HepG2 (cell line): Measurements from ENCODE around the gene GSTM2. TPM values are rescaled to one million over a fixed set of nuclear protein-coding genes. Genes with fewer than 3 reads are reported as not detected.
A peak's percentile ranks its signal among the peaks of the same experiment; 100 is the strongest.

Experiments
- CENPX ChIP-seq: sonication (generic); formaldehyde crosslinking; IDR thresholded peaks from 2 replicates; pipeline ENCODE4 v1.9.0; 2021; ENCODE audit warnings: mild to moderate bottlenecking, missing genetic modification reagents, moderate library complexity
- CHD2 ChIP-seq: IDR thresholded peaks from 2 replicates; pipeline ENCODE4 v1.6.1; 2011; ENCODE audit warnings: low read depth, low read length, improper control_type of control experiment
- EP300 ChIP-seq, 3 experiments: sonication (generic) in 1 of 3; formaldehyde crosslinking in 1 of 3; IDR thresholded peaks; 2 replicates each; pipeline versions ENCODE4 v1.5.1 to v1.6.1; 2011 to 2020; ENCODE audit warnings: low read depth in 2 of 3, low read length in 2 of 3, borderline replicate concordance in 1 of 3, improper control_type of control experiment in 1 of 3, mild to moderate bottlenecking in 1 of 3, missing genetic modification reagents in 1 of 3, moderate library complexity in 1 of 3
- HNRNPH1 ChIP-seq: fragments of 200-400 bp; formaldehyde crosslinking; optimal IDR thresholded peaks from 2 replicates; pipeline ENCODE3; 2017; ENCODE audit warnings: mild to moderate bottlenecking, low read depth, low read length
- HNRNPL ChIP-seq: fragments of 200-400 bp; formaldehyde crosslinking; IDR thresholded peaks from 2 replicates; pipeline ENCODE4 v1.6.1; 2017; ENCODE audit warnings: mild to moderate bottlenecking, low read depth, low read length
- ISL2 ChIP-seq: sonication (generic); formaldehyde crosslinking; IDR thresholded peaks from 2 replicates; pipeline ENCODE4 v1.5.0; 2020; ENCODE audit warnings: missing genetic modification reagents
- KDM3A ChIP-seq: IDR thresholded peaks from 2 replicates; pipeline ENCODE4 v1.6.1; 2018; ENCODE audit warnings: low read depth, missing compliant biosample characterization
- LCORL ChIP-seq, 2 experiments: fragments of 450-650 bp in 1 of 2; sonication (generic) in 1 of 2; formaldehyde crosslinking in 1 of 2; IDR thresholded peaks; 2 replicates each; pipeline versions ENCODE4 v1.5.0 to v1.6.1; 2017 to 2020; ENCODE audit warnings: antibody characterized with exemption in 1 of 2, missing genetic modification reagents in 1 of 2
- MBD4 ChIP-seq: IDR thresholded peaks from 2 replicates; pipeline ENCODE4 v1.6.1; 2012; ENCODE audit warnings: low read length, inconsistent platforms, borderline replicate concordance
- NFKB2 ChIP-seq: sonication (generic); formaldehyde crosslinking; IDR thresholded peaks from 2 replicates; pipeline ENCODE4 v1.4.0; 2020; ENCODE audit warnings: missing genetic modification reagents, borderline replicate concordance
- NR3C1 ChIP-seq: sonication (generic); formaldehyde crosslinking; IDR thresholded peaks from 2 replicates; pipeline ENCODE4 v1.4.0; 2020; ENCODE audit warnings: missing genetic modification reagents
- RAD21 ChIP-seq: fragments of 450-650 bp; formaldehyde crosslinking; IDR thresholded peaks from 2 replicates; pipeline ENCODE4 v1.5.0; 2020; ENCODE audit warnings: mild to moderate bottlenecking
- SATB2 ChIP-seq: sonication (generic); formaldehyde crosslinking; IDR thresholded peaks from 2 replicates; pipeline ENCODE4 v1.5.0; 2020; ENCODE audit warnings: missing genetic modification reagents
- SMAD1 ChIP-seq: sonication (generic); formaldehyde crosslinking; IDR thresholded peaks from 2 replicates; pipeline ENCODE4 v1.4.0; 2020; ENCODE audit warnings: missing genetic modification reagents, low read depth, mild to moderate bottlenecking, borderline replicate concordance
- SPEN ChIP-seq: sonication (generic); formaldehyde crosslinking; IDR thresholded peaks from 2 replicates; pipeline ENCODE4 v1.5.1; 2020; ENCODE audit warnings: low read depth, mild to moderate bottlenecking, missing genetic modification reagents
- U2AF2 ChIP-seq: fragments of 200-400 bp; formaldehyde crosslinking; IDR thresholded peaks from 2 replicates; pipeline ENCODE4 v1.6.1; 2017; ENCODE audit warnings: low read depth, mild to moderate bottlenecking, low read length
- ZFP90 ChIP-seq: sonication (generic); formaldehyde crosslinking; IDR thresholded peaks from 2 replicates; pipeline ENCODE4 v1.8.0; 2022; ENCODE audit warnings: missing genetic modification reagents, mild to moderate bottlenecking, inconsistent platforms, borderline replicate concordance
- ZFY ChIP-seq: sonication (generic); formaldehyde crosslinking; IDR thresholded peaks from 2 replicates; pipeline ENCODE4 v1.4.0; 2020; ENCODE audit warnings: missing genetic modification reagents
- ZNF138 ChIP-seq: sonication (generic); formaldehyde crosslinking; IDR thresholded peaks from 2 replicates; pipeline ENCODE4 v1.5.0; 2020; ENCODE audit warnings: mild to moderate bottlenecking, low read depth, missing genetic modification reagents
- ZNF260 ChIP-seq: sonication (generic); formaldehyde crosslinking; IDR thresholded peaks from 2 replicates; pipeline ENCODE4 v1.4.0; 2020; ENCODE audit warnings: missing genetic modification reagents, low read depth, mild to moderate bottlenecking, borderline replicate concordance
- ZNF263 ChIP-seq: sonication (generic); formaldehyde crosslinking; IDR thresholded peaks from 2 replicates; pipeline ENCODE4 v1.4.0; 2020; ENCODE audit warnings: missing genetic modification reagents
- ZNF451 ChIP-seq: sonication (generic); formaldehyde crosslinking; IDR thresholded peaks from 2 replicates; pipeline ENCODE4 v1.5.0; 2020; ENCODE audit warnings: mild to moderate bottlenecking, missing genetic modification reagents
- ZNF496 ChIP-seq: sonication (generic); formaldehyde crosslinking; IDR thresholded peaks from 2 replicates; pipeline ENCODE4 v1.8.1; 2023; ENCODE audit warnings: mild to moderate bottlenecking, moderate library complexity, missing genetic modification reagents; ENCODE audit not compliant: insufficient replicate concordance
- ZNF607 ChIP-seq: sonication (generic); formaldehyde crosslinking; IDR thresholded peaks from 2 replicates; pipeline ENCODE4 v1.5.1; 2020; ENCODE audit warnings: missing genetic modification reagents, mild to moderate bottlenecking, borderline replicate concordance
- ZNF615 ChIP-seq: sonication (generic); formaldehyde crosslinking; IDR thresholded peaks from 2 replicates; pipeline ENCODE4 v1.5.0; 2020; ENCODE audit warnings: mild to moderate bottlenecking, missing genetic modification reagents, borderline replicate concordance
- polyA plus RNA-seq, 8 experiments: library from polyadenylated mRNA; depleted of rRNA in 3 of 8; stranded (reverse) in 7 of 8; unstranded in 1 of 8; fragments of >200 nt; fragmentation: Illumina TruSeq in 4 of 8; extraction: Trizol in 4 of 8; gene quantifications; 2 replicates each; pipeline versions ENCODE4 v1.2.1 to v1.2.3, GENCODE V29; 2011 to 2016; ENCODE audit warnings: low read depth in 4 of 8, missing spikeins in 1 of 8, mixed read lengths in 1 of 8; ENCODE audit not compliant: insufficient read depth in 1 of 8
- total RNA-seq, 5 experiments: library from RNA; depleted of rRNA; stranded (reverse); fragments of >200 nt; fragmentation: Illumina TruSeq; extraction: Trizol; gene quantifications; 2 replicates each; pipeline ENCODE4 v1.2.3, GENCODE V29; 2016; ENCODE audit warnings: low read depth in 1 of 5
- TF ChIP-seq, protein P1 (sequence below): IDR thresholded peaks from 2 replicates; pipeline ENCODE4 v1.4.0; 2020; ENCODE audit warnings: mild to moderate bottlenecking, missing genetic modification reagents

GSTM2 gene
- total and polyA plus RNA-seq, 2 of the 13 experiments (the other 11 are each of a cell fraction or from before 2014, with no cell fraction given): 7.0 to 15.0 TPM

DNA sequence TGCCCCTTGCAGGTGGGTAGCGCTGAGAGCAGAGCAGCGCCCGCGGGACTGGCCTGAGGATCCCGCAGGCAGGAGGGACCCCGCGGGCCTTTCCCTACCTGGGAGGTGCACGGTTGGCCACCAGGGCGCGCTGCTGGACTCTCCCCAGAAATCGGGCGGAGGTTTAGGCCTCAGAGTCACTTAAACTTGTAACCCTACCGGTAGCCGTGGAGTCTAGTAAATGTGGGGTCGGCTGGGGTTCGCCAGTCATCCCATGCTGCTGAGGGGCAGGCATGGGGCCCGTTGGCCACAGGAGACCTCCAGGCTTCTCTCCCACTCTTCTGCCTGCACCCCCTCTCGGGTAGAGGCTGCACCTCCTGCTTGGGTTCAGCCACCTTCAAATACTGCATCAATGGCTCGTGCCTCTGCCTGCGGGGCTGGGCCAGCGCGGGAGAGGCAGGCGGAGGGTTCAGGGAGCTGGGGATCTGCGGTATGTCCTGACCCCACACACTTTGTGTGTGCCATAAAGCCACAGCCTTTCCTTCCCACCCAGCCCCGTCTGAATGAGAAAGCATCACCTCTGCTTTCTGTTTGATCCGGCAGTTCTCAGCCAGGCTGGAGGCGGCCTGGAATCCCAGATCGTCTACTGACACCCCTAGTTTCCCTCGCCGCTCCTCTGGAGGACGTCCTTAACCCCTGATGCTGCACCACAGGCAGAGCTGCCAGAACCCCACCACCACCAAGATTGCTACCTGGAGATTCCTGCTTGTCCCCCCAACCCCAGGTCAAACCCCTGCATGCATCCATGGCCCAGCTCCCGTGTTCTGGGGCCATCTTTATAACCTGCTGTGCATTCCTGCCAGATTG, 24.2 kb upstream of the GSTM2 start (continued):
- TF ChIP-seq ZNF607 (CRISPR knock-in tag) (peak; percentile 75; the same call in 1 of the 2 replicates), ZFP90 (CRISPR knock-in tag) (peak; percentile 66; the same call in 1 of the 2 replicates), SMAD1 (CRISPR knock-in tag) (no peak), ZNF263 (CRISPR knock-in tag) (0 out of 2 replicates have a peak, but pooled peaks have one; percentile 16), ZNF451 (CRISPR knock-in tag) (no peak), NFKB2 (CRISPR knock-in tag) (no peak), ZNF260 (no peak), ISL2 (CRISPR knock-in tag) (peak; percentile 14; the same call in 1 of the 2 replicates), CHD2 (0 out of 2 replicates have a peak, but pooled peaks have one; percentile 8), CENPX (CRISPR knock-in tag) (no peak), HNRNPH1 (no peak), SATB2 (CRISPR knock-in tag) (no peak), ZNF138 (CRISPR knock-in tag) (no peak), ZNF615 (CRISPR knock-in tag) (no peak), HNRNPL (0 out of 2 replicates have a peak, but pooled peaks have one; percentile 53), ZFY (CRISPR knock-in tag) (peak; percentile 84), RAD21 (CRISPR knock-in tag) (peak; percentile 90), SPEN (peak; percentile 64), ZNF496 (CRISPR knock-in tag) (no peak), MBD4 (no peak), LCORL (IDR thresholded peaks at IDR 0.05) (no peak), LCORL (CRISPR knock-in tag; IDR thresholded peaks at IDR 0.05) (peak; percentile 78), NR3C1 (CRISPR knock-in tag) (no peak), KDM3A (CRISPR knock-in tag) (0 out of 2 replicates have a peak, but pooled peaks have one; percentile 21), U2AF2 (no peak), EP300 (IDR thresholded peaks at IDR 0.05; ENCODE audit: low read depth in 2 of 2, low read length in 2 of 2) (0 out of 4 replicates have a peak, but pooled peaks of 1 of the 2 experiments have one; percentile 5), EP300 (CRISPR knock-in tag; IDR thresholded peaks at IDR 0.05; ENCODE audit: borderline replicate concordance) (no peak)
- TF ChIP-seq, protein P1, sequence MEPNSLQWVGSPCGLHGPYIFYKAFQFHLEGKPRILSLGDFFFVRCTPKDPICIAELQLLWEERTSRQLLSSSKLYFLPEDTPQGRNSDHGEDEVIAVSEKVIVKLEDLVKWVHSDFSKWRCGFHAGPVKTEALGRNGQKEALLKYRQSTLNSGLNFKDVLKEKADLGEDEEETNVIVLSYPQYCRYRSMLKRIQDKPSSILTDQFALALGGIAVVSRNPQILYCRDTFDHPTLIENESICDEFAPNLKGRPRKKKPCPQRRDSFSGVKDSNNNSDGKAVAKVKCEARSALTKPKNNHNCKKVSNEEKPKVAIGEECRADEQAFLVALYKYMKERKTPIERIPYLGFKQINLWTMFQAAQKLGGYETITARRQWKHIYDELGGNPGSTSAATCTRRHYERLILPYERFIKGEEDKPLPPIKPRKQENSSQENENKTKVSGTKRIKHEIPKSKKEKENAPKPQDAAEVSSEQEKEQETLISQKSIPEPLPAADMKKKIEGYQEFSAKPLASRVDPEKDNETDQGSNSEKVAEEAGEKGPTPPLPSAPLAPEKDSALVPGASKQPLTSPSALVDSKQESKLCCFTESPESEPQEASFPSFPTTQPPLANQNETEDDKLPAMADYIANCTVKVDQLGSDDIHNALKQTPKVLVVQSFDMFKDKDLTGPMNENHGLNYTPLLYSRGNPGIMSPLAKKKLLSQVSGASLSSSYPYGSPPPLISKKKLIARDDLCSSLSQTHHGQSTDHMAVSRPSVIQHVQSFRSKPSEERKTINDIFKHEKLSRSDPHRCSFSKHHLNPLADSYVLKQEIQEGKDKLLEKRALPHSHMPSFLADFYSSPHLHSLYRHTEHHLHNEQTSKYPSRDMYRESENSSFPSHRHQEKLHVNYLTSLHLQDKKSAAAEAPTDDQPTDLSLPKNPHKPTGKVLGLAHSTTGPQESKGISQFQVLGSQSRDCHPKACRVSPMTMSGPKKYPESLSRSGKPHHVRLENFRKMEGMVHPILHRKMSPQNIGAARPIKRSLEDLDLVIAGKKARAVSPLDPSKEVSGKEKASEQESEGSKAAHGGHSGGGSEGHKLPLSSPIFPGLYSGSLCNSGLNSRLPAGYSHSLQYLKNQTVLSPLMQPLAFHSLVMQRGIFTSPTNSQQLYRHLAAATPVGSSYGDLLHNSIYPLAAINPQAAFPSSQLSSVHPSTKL (CRISPR knock-in tag): no peak
